ENCODE results near the gene FGF12.

- TF ChIP-seq CTCF (conservative IDR thresholded peaks at IDR 0.05 in 1 of 2, IDR thresholded peaks at IDR 0.05 in 1 of 2; ENCODE audit: low read depth in 1 of 2, low read length in 2 of 2) (no peak), EZH2 (IDR thresholded peaks at IDR 0.05; ENCODE audit: low read length, missing control alignments) (no peak)
Observed at GRCh38 chr3:192685801-192686200, 41.5 kb downstream of the FGF12 start.
